Forelimb muscle (tissue), 1 donor: Measurements from ENCODE around the gene UEVLD. TPM values are rescaled to one million over a fixed set of nuclear protein-coding genes. Genes with fewer than 3 reads are reported as not detected.

Experiments
- DNase-seq: peaks from one replicate; pipeline ENCODE4 v3.0.0-alpha.2; 2013; ENCODE audit warnings: low read depth
- polyA plus RNA-seq: library from polyadenylated mRNA; unstranded; fragments of 120-200 nt; gene quantifications from one replicate; pipeline ENCODE4 v1.2.1, GENCODE V29; 2013; ENCODE audit not compliant: insufficient read length

Gene UEVLD
- polyA plus RNA-seq, 1 donor = 14.3 TPM

- DNase-seq = no peak
These were observed 6.7 kb downstream of the UEVLD start for GRCh38 chr11:18581825-18582224.

DNA sequence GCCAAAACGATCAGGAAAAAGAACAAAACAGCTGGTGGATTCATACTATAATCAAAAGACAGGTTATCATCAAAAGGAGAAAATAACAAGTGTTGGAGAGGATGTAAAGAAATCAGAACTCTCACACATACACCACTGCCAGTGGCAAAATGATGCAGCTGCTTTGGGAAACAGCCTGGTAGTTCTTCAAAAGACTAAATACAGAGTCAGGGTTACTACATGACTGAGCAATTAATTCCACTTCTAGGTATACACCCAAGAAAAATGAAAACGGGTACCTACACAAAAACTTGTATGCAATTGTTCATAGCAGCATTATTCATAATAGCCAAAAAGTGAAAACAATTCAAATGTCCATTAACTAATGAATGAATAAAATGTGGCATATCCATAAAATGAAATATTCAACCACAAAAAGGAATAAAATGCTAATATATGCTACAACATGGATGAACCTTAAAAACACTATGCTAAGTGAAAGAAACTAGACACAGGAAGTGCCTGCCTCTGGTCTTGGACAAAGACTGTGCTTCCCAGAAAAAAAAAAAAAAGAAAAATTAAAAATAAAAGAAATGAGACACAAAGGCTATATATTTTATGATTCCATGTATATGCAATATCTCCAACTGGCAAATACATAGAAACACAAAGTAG is 8.3 kb downstream of the UEVLD start:
- no peak for DNase-seq

DNA sequence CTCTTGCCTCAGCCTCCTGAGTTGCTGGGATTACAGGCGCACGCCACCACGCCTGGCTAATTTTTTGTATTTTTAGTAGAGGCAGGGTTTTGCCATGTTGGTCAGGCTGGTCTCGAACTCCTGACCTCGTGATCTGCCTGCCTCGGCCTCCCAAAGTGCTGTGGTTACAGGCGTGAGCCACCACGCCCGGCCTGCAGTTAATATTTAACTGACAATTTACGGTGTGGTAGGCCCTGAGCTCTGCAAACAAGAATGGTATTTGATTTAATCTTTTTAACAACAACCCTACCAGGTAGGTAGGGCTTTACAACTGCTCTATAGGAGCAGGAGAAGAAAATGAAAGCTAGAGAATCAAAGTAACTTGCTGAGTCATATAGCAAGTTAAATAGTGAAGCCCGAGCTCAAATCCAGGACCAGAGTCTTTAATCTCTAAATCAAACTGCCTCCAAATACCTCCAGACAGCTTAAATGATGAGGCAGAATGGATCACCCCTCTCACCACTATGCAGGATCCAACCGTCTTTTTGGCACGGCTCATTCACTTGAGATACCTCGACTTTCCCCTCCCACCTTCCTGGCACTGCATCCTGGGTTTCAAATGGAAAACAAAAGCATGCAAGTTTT is 9.4 kb downstream of the UEVLD start:
- no peak for DNase-seq

DNA sequence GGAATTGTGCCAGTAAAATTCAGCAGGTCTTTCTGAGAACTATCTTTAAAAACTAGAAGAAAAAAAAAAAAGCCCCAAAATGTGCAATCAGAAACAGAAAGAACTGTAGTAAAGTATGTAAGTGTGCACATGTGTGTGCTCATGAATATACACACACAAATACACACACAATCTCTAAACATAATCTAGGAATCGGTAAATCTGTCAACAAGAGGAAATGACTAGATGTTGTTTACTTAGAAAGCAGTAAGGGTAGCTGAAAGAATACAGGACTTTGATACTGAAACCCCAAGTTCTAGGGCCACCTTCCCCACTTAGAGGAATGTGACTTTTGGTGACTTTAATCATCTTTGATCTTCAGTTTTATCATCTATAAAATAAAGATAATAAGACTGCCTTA is 13.2 kb downstream of the UEVLD start:
- DNase-seq = no peak

- no peak for DNase-seq
These were observed 21.5 kb downstream of the UEVLD start for GRCh38 chr11:18567081-18567480.

- no peak for DNase-seq
These were observed 22.1 kb downstream of the UEVLD start for GRCh38 chr11:18566406-18566805.

DNA sequence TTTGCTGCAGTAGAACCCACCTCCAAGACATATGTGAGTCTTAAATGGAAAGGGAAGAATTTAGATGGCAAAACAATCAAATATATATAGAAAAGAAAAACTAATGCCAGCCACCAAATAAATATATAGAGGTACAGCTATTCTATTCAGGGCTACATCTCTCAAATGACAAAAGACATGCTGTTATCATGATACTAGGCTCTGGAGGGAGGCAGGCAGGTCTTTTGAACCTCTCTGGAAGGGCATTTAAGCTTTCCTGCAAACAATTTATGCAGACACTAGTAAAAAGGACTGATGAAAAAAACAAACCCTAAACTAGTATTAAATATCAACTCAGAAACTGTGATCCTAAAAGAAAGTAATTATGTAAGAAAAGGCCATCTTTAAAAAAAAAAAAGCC is 24.4 kb downstream of the UEVLD start:
- DNase-seq = no peak

- no peak for DNase-seq
These were observed 25.3 kb downstream of the UEVLD start for GRCh38 chr11:18563090-18563730.

- no peak for DNase-seq
These were observed 40.5 kb downstream of the UEVLD start for GRCh38 chr11:18548001-18548400.

GRCh38 chr11:18540207-18541009 is 48.1 kb downstream of the UEVLD start:
- DNase-seq = no peak

- no peak for DNase-seq
These were observed 52.3 kb downstream of the UEVLD start for GRCh38 chr11:18536209-18536608.

- DNase-seq = no peak
These were observed 54.3 kb downstream of the UEVLD start for GRCh38 chr11:18534245-18534644.

- no peak for DNase-seq
These were observed 55.2 kb downstream of the UEVLD start for GRCh38 chr11:18533365-18533764.

DNA sequence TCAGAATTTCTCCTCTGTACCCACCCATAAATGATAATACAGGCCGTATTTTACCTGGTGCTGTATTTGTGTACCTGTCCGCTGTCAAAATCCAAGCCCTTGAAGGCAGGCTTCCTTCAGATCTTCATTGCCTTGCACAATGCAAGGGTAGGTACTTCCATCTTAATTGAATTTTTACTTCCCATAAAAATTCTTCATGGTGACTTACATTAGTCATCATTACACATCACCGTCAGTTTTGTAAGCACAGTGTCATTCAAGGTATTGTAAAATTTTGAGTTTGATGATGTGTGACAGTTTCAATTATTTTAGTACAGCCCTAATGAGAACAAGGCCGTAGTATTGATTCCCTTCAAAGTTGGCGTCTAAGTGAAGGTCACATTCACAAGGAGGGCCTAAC is 61.0 kb downstream of the UEVLD start:
- no peak for DNase-seq

DNA sequence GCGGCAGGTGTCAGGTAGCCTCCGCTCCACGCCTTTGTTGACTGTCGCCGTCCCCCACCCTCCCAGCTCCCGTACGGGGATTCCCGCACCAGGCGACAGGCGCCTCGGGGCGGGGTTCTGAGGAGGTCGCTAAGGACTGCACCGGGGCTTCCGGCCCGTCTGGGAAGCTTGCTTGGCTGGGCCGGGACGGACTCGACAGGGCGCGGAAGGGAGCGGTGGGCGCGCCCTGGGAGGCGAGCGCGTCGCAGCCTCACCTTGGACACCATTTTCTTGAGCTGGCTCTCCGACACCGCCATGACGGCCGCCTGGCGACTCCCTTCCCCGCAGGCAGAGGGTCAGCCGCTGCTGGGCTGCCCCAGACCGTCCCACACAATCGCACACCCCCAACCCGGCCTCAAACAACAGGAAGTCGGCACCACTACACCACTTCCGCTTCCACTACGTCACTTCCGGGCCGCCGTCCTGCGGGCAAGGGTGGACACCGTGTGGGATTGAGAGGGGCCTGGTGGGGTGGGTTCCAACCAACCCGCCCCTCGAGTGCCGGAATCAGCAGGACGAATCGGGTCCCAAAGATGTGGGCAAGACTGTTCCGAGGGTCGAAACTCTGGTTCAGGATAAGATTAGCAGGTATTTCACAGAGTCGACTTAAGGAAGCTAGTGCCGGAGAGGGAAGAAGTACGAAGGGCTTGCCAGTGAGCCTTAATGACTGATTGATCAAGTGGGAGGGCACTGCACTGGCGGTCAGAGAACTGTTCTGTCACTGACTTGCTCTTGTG is 61.8 kb downstream of the UEVLD start, which contains the start of gene TSG101:
Gene TSG101 (minus strand): TSS at position 422 of the 776 bp plus-strand sequence. CDS start 126 bp downstream, at position 296.
- peak; percentile 75 for DNase-seq

GRCh38 chr11:18526130-18526520 is 62.4 kb downstream of the UEVLD start:
- no peak for DNase-seq

DNA sequence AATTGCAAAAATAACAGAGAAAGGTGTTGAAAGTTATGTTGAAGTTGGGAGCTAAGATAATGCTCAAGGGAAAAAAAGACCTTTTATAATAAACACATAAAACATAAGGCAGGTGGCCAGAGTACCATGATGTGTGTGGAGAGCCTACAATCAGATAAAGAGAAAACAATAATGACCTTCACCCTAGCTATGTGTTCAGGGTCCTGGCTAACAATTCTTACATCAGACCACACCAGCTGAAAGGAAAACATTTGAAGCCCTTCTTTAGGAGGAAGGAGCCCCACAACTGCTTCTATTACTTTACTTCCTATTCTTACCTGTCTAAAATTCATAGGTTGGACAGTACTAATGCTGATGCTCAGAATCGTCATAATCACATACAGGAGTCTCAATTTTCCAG is 64.3 kb downstream of the UEVLD start:
- no peak for DNase-seq

DNA sequence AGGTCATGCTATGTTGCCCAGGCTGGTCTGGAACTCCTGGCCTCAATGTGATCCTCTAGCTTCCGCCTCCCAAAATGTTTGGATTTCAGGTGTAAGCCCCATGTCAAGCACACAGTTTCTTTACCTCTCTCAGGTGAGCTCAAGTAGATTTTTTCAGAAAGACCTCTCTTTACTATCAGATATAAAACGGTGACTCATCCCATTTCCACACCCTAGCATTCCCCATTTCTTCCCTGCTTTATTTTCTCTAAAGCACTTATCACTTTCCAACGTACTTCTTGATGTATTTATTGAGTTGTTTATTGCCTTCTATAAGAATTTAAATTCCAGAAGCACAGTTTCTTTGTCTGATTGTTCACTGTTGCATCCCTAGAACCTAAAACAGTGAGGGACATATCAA is 65.5 kb downstream of the UEVLD start:
- DNase-seq = no peak

- DNase-seq = no peak
These were observed 66.1 kb downstream of the UEVLD start for GRCh38 chr11:18522388-18522787.

DNA sequence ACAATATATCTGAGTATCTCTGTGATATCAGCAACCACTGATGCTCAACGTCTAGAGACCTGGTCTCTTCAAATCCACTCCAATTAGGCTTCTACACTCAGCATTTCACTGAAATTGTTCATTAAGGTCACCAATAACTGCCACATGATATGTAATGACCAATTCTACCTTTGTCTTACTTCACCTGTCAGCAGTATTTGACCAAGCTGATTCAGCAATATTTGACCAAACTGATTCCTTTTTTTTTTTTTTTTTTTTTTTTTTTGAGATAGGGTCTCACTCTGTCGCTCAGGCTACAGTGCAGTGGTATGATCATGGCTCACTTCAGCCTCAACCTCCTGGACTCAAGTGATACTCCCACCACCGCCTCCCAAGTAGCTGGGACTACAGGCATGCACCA is 67.4 kb downstream of the UEVLD start:
- no peak for DNase-seq

GRCh38 chr11:18502352-18502751 is 86.2 kb downstream of the UEVLD start:
- no peak for DNase-seq

DNA sequence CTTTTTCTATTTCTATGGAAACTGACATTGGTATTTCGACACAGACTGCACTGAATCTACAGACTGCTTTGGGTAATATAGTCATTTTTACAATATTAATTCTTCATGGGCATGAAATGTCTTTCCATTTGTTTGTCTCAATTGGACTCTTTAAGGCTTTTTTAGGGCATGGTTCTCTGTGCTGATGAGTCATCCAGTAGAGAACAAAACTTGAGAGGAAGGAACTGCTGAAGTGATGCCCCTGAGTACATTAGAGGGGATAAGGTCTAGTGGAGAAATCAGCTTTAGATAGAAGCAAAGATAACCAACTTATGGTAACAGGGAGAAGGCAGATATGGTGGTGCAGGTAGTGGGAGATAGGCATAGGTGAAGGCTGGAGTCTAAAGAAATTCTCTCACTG is 86.9 kb downstream of the UEVLD start:
- no peak for DNase-seq
